ENCODE data around the gene METTL22. TPM values are rescaled to one million over a fixed set of nuclear protein-coding genes. Genes with fewer than 3 reads are reported as not detected.

Gene METTL22
- total and polyA plus RNA-seq, 2 experiments from 2014 or later, result 17.6 to 19.7 TPM

DNA sequence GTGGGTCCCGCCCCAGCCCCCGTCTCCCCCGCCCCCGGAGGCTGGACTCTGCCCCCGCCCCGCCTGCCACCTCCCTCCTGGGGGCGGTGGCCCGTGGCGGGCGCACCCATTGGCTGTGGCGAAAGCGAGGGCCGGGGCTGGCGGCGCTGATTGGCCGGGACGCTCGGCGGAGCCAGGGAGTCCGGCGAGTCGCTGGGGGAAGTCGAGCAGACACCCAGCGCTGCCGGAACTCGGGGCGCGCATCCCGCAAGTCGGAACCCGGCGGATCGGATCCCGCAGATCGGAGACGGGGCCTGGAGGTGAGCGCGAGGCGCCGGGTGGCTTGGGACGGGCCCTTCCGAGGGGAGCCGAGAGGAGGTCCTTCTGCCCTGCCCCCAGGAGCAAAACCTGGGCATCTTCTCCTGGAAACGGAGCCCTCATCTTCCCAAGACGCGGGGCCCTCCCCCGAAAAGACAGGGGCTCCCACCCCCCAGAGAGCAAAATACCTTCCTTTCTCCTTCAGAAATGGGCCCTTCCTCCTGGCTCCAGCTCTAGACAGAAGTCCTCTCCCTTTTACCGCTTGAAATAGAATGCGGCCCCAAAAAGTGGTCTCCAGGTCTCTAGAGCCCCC is 53.0 kb downstream of the METTL22 start, which contains the start of gene ABAT:
Gene ABAT (plus strand): TSS at position 205 of the 610 bp plus-strand sequence. CDS start 61,123 bp downstream, outside the sequence.
- Histone ChIP-seq H4K20me1 (ENCODE audit: insufficient read depth, poor library complexity, severe bottlenecking) (peaks cover 6% of the 10 kb centered on the region), H3K27ac (peak within 1 kb of the TSS; percentile 32), H3K4me2 (peak within 1 kb of the TSS; percentile 92), H3K9me3 (ENCODE audit: low read depth) (no peaks in the 10 kb centered on the region), H3K4me1 (ENCODE audit: insufficient read depth) (peaks cover 34% of the 10 kb centered on the region), H3K79me2 (peaks cover 28% of the 10 kb centered on the region), H3K4me3 (peak within 1 kb of the TSS; percentile 48), H2AFZ (peak within 1 kb of the TSS; percentile 84), H3K9me2 (replicated peaks; ENCODE audit: insufficient read depth) (no peaks in the 10 kb centered on the region), H3K36me3 (replicated peaks; ENCODE audit: insufficient read depth, low read depth) (no peaks in the 10 kb centered on the region), H3K27me3 (no peaks in the 10 kb centered on the region)
- WGBS (ENCODE audit: low lambda C conversion rate, missing lambda C conversion rate), result 4% methylated on average over 29 of the region's 49 CpGs
- DNase-seq (ENCODE audit: low spot score), result peak; percentile 95
- TF ChIP-seq EZH2phosphoT487 (IDR thresholded peaks at IDR 0.05; ENCODE audit: low read depth, severe bottlenecking, unreplicated experiment) (no peak), CTCF (IDR thresholded peaks at IDR 0.05; ENCODE audit: poor library complexity) (no peak), EZH2 (IDR thresholded peaks at IDR 0.05; ENCODE audit: borderline replicate concordance) (no peak)

DNA sequence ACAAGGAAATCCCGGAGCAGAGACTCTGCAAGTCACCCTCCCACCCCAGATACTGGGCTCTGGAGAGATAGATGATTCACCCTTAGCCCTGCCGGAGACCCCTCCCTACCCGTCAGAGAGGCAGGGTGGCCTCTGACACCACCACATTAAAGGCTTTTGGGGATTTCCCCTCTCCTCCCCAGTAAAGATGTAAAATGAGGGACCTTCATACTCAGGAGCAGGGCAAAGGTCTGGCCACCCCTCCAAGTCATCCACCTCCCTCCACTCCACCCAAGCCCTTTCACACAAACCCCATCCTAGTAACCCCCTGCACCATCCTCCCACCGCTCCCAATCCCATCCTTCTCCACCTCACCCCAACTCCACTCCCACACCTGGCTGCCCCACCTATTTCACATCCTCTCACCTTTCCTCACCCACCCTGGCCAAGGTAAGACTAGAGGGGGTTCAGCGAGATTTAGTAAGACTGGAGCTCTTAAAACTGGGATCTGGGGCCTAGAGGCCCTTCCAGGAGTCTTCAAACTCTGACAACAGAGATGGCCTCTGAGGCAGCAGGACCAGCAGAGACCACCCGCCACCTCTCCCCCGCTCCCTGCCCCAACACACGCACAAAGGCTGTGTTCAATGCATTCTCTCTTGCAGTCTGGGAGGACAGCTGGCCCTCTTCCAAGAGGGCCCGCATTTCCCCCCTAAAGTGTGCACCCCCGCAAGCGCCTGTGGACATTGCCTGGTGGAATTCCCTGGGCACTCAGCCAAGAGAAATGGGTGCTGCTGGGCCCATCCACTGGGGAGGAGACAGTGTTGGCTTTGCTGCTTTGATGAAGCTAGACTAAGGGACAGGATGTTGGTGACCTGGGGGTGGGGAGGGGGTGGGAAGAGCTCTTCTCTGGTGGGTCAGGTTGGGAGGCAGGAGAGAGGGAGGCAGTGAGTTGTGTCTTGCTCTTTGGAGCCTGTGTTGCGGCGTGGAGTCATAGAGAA is 54.0 kb downstream of the METTL22 start:
- peaks cover 34% of the 10 kb centered on the region for H3K4me1 ChIP-seq (ENCODE audit: insufficient read depth)
- TF ChIP-seq CTCF (IDR thresholded peaks at IDR 0.05; ENCODE audit: poor library complexity), result no peak
- no peak for TF ChIP-seq EZH2 (IDR thresholded peaks at IDR 0.05; ENCODE audit: borderline replicate concordance)
- no peak for TF ChIP-seq EZH2phosphoT487 (IDR thresholded peaks at IDR 0.05; ENCODE audit: low read depth, severe bottlenecking, unreplicated experiment)
- H3K36me3 ChIP-seq (replicated peaks; ENCODE audit: insufficient read depth, low read depth), result no peaks in the 10 kb centered on the region

DNA sequence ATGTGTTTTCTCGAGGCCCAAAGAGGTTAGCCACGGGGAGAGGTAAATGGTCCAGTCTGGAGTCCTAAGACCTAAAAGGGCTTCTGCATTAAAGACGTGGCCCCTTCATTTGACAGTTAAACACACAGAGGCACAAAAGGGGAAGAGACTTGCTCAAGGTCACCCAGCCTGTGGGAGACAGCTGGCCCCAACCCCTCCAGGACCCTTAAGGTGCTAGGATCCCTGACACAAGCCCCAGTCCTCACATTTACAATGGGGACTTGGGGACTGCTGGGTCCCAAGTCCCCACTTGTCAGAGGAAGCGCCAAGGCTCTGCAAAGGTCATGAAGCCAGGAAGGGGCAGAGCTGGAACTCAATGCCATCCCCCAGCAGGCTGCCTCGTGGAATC is 54.7 kb downstream of the METTL22 start:
- Histone ChIP-seq H3K4me1 (ENCODE audit: insufficient read depth) (peaks cover 34% of the 10 kb centered on the region), H3K79me2 (peaks cover 43% of the 10 kb centered on the region), H3K4me3 (no peak overlapping the region), H3K27me3 (no peaks in the 10 kb centered on the region), H3K4me2 (peak overlapping the region; percentile 92), H3K36me3 (replicated peaks; ENCODE audit: insufficient read depth, low read depth) (no peaks in the 10 kb centered on the region), H4K20me1 (ENCODE audit: insufficient read depth, poor library complexity, severe bottlenecking) (peaks cover 6% of the 10 kb centered on the region), H3K9me2 (replicated peaks; ENCODE audit: insufficient read depth) (no peaks in the 10 kb centered on the region), H3K9me3 (ENCODE audit: low read depth) (no peaks in the 10 kb centered on the region), H3K27ac (no peak overlapping the region), H2AFZ (no peak overlapping the region)
- DNase-seq (ENCODE audit: low spot score), result no peak
- WGBS (ENCODE audit: low lambda C conversion rate, missing lambda C conversion rate), result 83% methylated on average over 5 of the region's 5 CpGs
- TF ChIP-seq EZH2phosphoT487 (IDR thresholded peaks at IDR 0.05; ENCODE audit: low read depth, severe bottlenecking, unreplicated experiment) (no peak), EZH2 (IDR thresholded peaks at IDR 0.05; ENCODE audit: borderline replicate concordance) (no peak), CTCF (IDR thresholded peaks at IDR 0.05; ENCODE audit: poor library complexity) (no peak)

More for the DNA sequence above, 54.0 kb downstream of the METTL22 start:
- Histone ChIP-seq H3K4me3 (peak overlapping the region; percentile 45), H3K9me3 (ENCODE audit: low read depth) (no peaks in the 10 kb centered on the region), H3K4me2 (peak overlapping the region; percentile 92), H3K27me3 (no peaks in the 10 kb centered on the region), H3K79me2 (peaks cover 37% of the 10 kb centered on the region), H3K9me2 (replicated peaks; ENCODE audit: insufficient read depth) (no peaks in the 10 kb centered on the region), H2AFZ (no peak overlapping the region), H4K20me1 (ENCODE audit: insufficient read depth, poor library complexity, severe bottlenecking) (peaks cover 6% of the 10 kb centered on the region), H3K27ac (no peak overlapping the region)
- peak; percentile 37 for DNase-seq (ENCODE audit: low spot score)
- 65% methylated on average over 12 of the region's 13 CpGs for WGBS (ENCODE audit: low lambda C conversion rate, missing lambda C conversion rate)

Data from hepatocyte (in vitro differentiated cells).